ENCODE data around the gene PFKFB4. TPM values are rescaled to one million over a fixed set of nuclear protein-coding genes. Genes with fewer than 3 reads are reported as not detected.

PFKFB4 gene
- total and polyA plus RNA-seq, 2 experiments from 2014 or later, result 8.6 to 22.9 TPM

DNA sequence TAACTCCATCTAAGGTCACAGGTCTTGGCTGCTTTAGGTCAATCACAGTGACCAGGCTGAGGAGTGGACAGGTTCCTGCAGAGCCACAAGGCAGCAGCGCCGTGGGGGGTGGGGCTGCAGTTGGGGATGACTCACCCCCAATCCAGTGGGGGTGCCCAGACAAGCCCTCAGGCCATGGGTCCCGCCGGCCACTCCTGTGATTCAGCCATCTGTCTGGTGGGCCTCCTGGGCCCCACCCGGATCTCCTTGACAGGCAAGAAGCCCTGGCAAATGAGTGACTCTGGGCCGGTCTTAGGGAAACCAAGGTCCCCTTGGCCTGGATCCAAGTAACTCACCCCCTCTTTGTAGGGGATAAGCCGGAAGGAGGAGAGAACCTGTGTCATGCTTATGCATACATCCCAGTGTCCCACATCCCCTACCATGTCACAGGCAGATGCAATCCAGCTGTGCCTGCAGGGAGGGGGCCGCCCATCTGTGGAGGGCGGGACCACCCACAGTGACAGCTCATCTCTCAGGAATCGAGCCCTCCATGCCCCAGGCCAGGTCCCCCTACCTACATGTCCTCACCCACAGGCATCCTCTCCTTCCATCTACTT, 39.0 kb upstream of the PFKFB4 start:
- H2AFZ ChIP-seq, result no peak overlapping the region
- H3K4me2 ChIP-seq, result peak overlapping the region; percentile 88
- DNase-seq (ENCODE audit: low spot score) (peak; percentile 48), ATAC-seq (peak; percentile 20)
- Mint-ChIP-seq H3K27ac (no peak overlapping the region; the same call in 1 of the 2 replicates), H3K4me1 (peaks cover 12% of the 10 kb centered on the region), H3K27me3 (ENCODE audit: insufficient read depth, low read depth, poor library complexity) (peaks cover 23% of the 10 kb centered on the region), H3K36me3 (ENCODE audit: low read depth) (peaks cover 27% of the 10 kb centered on the region), H3K9me3 (no peaks in the 10 kb centered on the region), H3K4me3 (peak overlapping the region; percentile 60; the same call in 1 of the 3 replicates)
- H3K27ac ChIP-seq (ENCODE audit: low read depth), result no peak overlapping the region
- 0 out of 2 replicates have a peak, but pooled peaks cover 6% of the 10 kb centered on the region for H3K36me3 ChIP-seq (ENCODE audit: insufficient read depth)
- no peaks in the 10 kb centered on the region; the same call in 1 of the 2 replicates for H4K20me1 ChIP-seq (replicated peaks; ENCODE audit: insufficient read depth)
- peaks cover 17% of the 10 kb centered on the region; the same call in 1 of the 2 replicates for H3K4me1 ChIP-seq (ENCODE audit: insufficient read depth)
- H3K79me2 ChIP-seq (replicated peaks; ENCODE audit: insufficient read depth), result no peaks in the 10 kb centered on the region
- no peak for TF ChIP-seq EZH2 (IDR thresholded peaks at IDR 0.05; ENCODE audit: low read depth, unreplicated experiment)
- no peak for TF ChIP-seq POLR2AphosphoS5 (IDR thresholded peaks at IDR 0.05; ENCODE audit: low read depth)
- TF ChIP-seq NANOG (IDR thresholded peaks at IDR 0.05; ENCODE audit: borderline replicate concordance), result no peak
- TF ChIP-seq ZNF331 (CRISPR knock-in tag; IDR thresholded peaks at IDR 0.05; ENCODE audit: low read depth), result no peak
- no peak for TF ChIP-seq EZH2phosphoT487 (IDR thresholded peaks at IDR 0.05; ENCODE audit: unreplicated experiment)
- TF ChIP-seq ZNF114 (CRISPR knock-in tag; IDR thresholded peaks at IDR 0.05), result no peak
- TF ChIP-seq CREB1 (CRISPR knock-in tag; IDR thresholded peaks at IDR 0.05; ENCODE audit: low read depth), result no peak
- TF ChIP-seq JUNB (IDR thresholded peaks at IDR 0.05; ENCODE audit: unreplicated experiment), result no peak
- TF ChIP-seq ETS1 (IDR thresholded peaks at IDR 0.05), result no peak
- no peak for TF ChIP-seq REST (IDR thresholded peaks at IDR 0.05; ENCODE audit: unreplicated experiment)
- TF ChIP-seq CTCF (conservative IDR thresholded peaks at IDR 0.05; ENCODE audit: low read depth in 2 of 2), result no peak
- TF ChIP-seq ZNF462 (CRISPR knock-in tag; IDR thresholded peaks at IDR 0.05), result no peak
- no peak for TF ChIP-seq STAT1 (IDR thresholded peaks at IDR 0.05; ENCODE audit: unreplicated experiment)
- H3K9me2 ChIP-seq (ENCODE audit: insufficient read depth), result no peaks in the 10 kb centered on the region
- 0 out of 2 replicates have a peak, but pooled peaks cover 7% of the 10 kb centered on the region for H3F3A ChIP-seq (replicated peaks; ENCODE audit: low read depth)
- peaks cover 11% of the 10 kb centered on the region; the same call in 1 of the 2 replicates for H3K27me3 ChIP-seq (ENCODE audit: insufficient read depth)
- H3K4me3 ChIP-seq, result peak overlapping the region; percentile 59
